Left lung (tissue), 10 donors: ENCODE results near the gene DERL2. TPM values are rescaled to one million over a fixed set of nuclear protein-coding genes. Genes with fewer than 3 reads are reported as not detected.

Source experiments
- ATAC-seq: fragments of 200-7000 bp; cut with Tn5 transposase; one replicate; pipeline ENCODE4 v1.9.1; 2020; ENCODE audit warnings: moderate library complexity
- DNase-seq, 4 donors: peaks; one replicate each; pipeline ENCODE4 v3.0.0-alpha.2; 2013 to 2020
- H3K27ac ChIP-seq, 2 donors: fragments of 200-600 bp; sonication (generic) in 1 of 2; one replicate each; pipeline versions ENCODE4 v1.5.0 to v1.8.0; 2020 to 2021
- H3K27me3 ChIP-seq, 2 donors: fragments of 200-600 bp; sonication (generic) in 1 of 2; one replicate each; pipeline versions ENCODE4 v1.5.0 to v1.8.0; 2020 to 2021
- H3K36me3 ChIP-seq, 2 donors: fragments of 200-600 bp; sonication (generic) in 1 of 2; one replicate each; pipeline versions ENCODE4 v1.5.0 to v1.8.0; 2020 to 2021
- H3K4me1 ChIP-seq, 2 donors: fragments of 200-600 bp; one replicate each; pipeline ENCODE4 v1.8.0; 2021
- H3K4me3 ChIP-seq, 2 donors: fragments of 200-600 bp; sonication (generic) in 1 of 2; one replicate each; pipeline versions ENCODE4 v1.5.0 to v1.8.0; 2020 to 2021; ENCODE audit warnings: mild to moderate bottlenecking in 1 of 2
- H3K9me3 ChIP-seq, 2 donors: fragments of 200-600 bp; sonication (generic) in 1 of 2; one replicate each; pipeline versions ENCODE4 v1.5.0 to v1.8.0; 2020 to 2021
- CTCF ChIP-seq, 2 donors: fragments of 200-600 bp; sonication (generic) in 1 of 2; IDR thresholded peaks; one replicate each; pipeline versions ENCODE4 v1.5.0 to v1.8.0; 2021; ENCODE audit warnings: antibody characterized with exemption in 2 of 2
- intact Hi-C, 2 donors: fragments of 100-400 bp; cut with DNase I; formaldehyde crosslinking; loops; one replicate each; pipeline versions ENCODE4 v1.11.2 to v1.14.2; 2022
- polyA plus RNA-seq, 6 donors: library from polyadenylated mRNA; unstranded; fragments of 120-200 nt; gene quantifications; one replicate each; pipeline ENCODE4 v1.2.1, GENCODE V29; 2013; ENCODE audit not compliant: insufficient read length in 6 of 6
- total RNA-seq, 2 donors: library from RNA; stranded (reverse); fragmentation: NEBNext Ultra II Directional; extraction: Animal tissue kit (Norgen Biotek cat#: 25700); gene quantifications; one replicate each; pipeline ENCODE4 v1.2.1, GENCODE V29; 2021
- donor health status: DM: no; HTN: yes; CAD: no.
- donor health status: DM: no; HTN: no; CAD: no.

The DERL2 gene
- total and polyA plus RNA-seq, 8 donors = 59.8 to 79.1 (median 68.0) TPM

DNA sequence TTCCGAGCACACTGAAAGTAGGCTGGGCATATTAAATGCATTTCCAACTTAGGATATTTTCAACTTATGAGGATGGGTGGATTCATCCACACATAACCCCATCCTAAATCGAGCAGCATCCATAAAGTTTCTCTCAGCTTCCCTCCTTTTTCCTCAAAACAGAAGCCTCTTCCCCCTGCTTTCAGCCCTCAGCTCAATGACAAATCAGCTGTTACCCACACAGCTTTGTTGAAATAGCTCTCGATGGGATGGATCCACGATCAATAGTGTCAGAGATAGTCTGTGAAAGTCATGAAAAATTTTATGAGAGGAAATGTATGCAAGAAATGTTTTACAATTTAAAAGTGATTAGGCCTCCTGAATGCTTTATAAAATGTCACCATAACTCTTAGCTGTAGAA, 19.7 kb downstream of the DERL2 start:
- peaks cover 3 to 40% of the 10 kb centered on the region in 2 donors for H3K4me1 ChIP-seq
- ATAC-seq (no peak), DNase-seq (no peak)
- H3K36me3 ChIP-seq = peaks cover 0 to 14% of the 10 kb centered on the region in 2 donors
- H3K4me3 ChIP-seq = peak overlapping the region in 1 of 2 donors; percentile 100
- no peak for TF ChIP-seq CTCF (IDR thresholded peaks at IDR 0.05)
- intact Hi-C loops = no loop called here
- no peaks in the 10 kb centered on the region for H3K27me3 ChIP-seq
- H3K9me3 ChIP-seq = no peaks in the 10 kb centered on the region
- H3K27ac ChIP-seq = no peak overlapping the region

GRCh38 chr17:5464717-5465507, 21.1 kb downstream of the DERL2 start:
- H3K4me1 ChIP-seq = peaks cover 3 to 40% of the 10 kb centered on the region in 2 donors
- no peaks in the 10 kb centered on the region for H3K9me3 ChIP-seq
- H3K36me3 ChIP-seq = peaks cover 0 to 28% of the 10 kb centered on the region in 2 donors
- DNase-seq (no peak), ATAC-seq (no peak)
- TF ChIP-seq CTCF (IDR thresholded peaks at IDR 0.05) = no peak
- no peaks in the 10 kb centered on the region for H3K27me3 ChIP-seq
- no peak overlapping the region for H3K4me3 ChIP-seq
- H3K27ac ChIP-seq = no peak overlapping the region
- intact Hi-C loops = no loop called here

DNA sequence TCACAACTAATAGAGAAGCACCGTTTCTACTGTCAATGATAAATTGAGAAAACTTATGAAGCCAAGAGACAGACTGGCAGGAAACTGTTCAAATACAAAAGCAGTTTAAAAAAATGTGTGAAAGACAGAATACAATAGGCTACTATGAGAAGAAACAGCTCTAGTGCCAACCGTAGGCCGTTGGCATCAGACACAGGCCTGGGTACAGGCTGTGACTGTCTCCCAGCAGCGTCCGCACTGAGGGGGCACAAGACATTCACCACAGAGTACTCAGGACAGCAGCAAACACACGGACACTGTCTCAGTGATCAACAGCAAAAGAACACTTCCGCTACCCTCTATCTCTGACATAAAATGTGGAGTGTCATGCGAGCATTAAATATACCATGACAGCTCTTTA, 39.2 kb downstream of the DERL2 start:
- no peak overlapping the region for H3K27ac ChIP-seq
- no peaks in the 10 kb centered on the region for H3K4me1 ChIP-seq
- ATAC-seq (no peak), DNase-seq (no peak)
- no peaks in the 10 kb centered on the region for H3K27me3 ChIP-seq
- TF ChIP-seq CTCF (IDR thresholded peaks at IDR 0.05) = no peak
- peaks cover 0 to 97% of the 10 kb centered on the region in 2 donors for H3K36me3 ChIP-seq
- no peak overlapping the region for H3K4me3 ChIP-seq
- intact Hi-C loops = no loop called here
- no peaks in the 10 kb centered on the region for H3K9me3 ChIP-seq

DNA sequence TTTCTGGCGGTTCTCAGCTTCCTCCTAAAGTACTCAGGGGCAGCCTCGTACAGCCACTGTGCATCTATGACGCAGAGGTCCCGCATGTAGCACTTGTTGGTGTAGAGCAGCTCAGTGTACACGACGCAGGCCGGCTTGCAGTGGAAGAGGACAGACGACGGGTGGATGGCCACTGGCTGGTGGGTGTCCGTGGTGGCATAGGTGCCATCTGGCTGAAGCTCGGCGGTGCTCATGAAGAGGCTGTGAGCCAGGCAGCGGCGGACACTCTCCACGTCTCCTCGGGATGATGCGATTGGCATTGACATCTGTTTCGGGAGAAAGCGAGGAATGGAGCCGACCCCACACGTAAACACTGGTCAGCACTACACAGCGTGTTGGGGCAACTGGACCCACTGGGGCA, 41.8 kb downstream of the DERL2 start:
- Histone ChIP-seq H3K27me3 (no peaks in the 10 kb centered on the region), H3K27ac (no peak overlapping the region), H3K36me3 (peaks cover 0 to 72% of the 10 kb centered on the region in 2 donors), H3K4me3 (no peak overlapping the region), H3K4me1 (peaks cover 0 to 6% of the 10 kb centered on the region in 2 donors), H3K9me3 (no peaks in the 10 kb centered on the region)
- DNase-seq = no peak
- intact Hi-C loops = no loop called here
- no peak for ATAC-seq
- TF ChIP-seq CTCF (IDR thresholded peaks at IDR 0.05) = no peak

DNA sequence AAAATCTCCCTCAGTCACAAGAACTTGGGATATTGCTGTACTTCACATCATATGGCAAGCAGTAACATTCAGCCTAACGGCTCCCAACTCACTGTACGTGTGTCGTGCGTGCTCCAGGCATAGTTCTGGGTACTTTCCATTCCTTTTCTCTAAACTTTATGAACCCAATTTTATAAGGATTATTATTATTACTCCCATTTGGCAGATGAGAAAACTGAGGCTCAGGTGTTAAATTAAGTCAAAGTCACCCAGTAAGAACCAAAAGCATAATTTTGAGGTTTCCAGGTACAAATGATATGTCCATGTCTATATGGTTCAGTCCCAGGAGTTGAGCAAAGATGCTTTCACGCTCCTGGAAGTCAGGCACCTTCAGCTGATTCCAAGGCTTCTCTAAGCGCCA, 42.2 kb downstream of the DERL2 start:
- Histone ChIP-seq H3K27me3 (no peaks in the 10 kb centered on the region), H3K27ac (no peak overlapping the region), H3K4me3 (no peak overlapping the region), H3K36me3 (peaks cover 0 to 67% of the 10 kb centered on the region in 2 donors), H3K9me3 (no peaks in the 10 kb centered on the region), H3K4me1 (peaks cover 0 to 7% of the 10 kb centered on the region in 2 donors)
- TF ChIP-seq CTCF (IDR thresholded peaks at IDR 0.05) = no peak
- ATAC-seq (no peak), DNase-seq (no peak)
- intact Hi-C loops = no loop called here
